GM19328 (cell line): ENCODE data around the gene MICAL1.

Experiments
- ATAC-seq: cut with Tn5 transposase; IDR thresholded peaks from one replicate; pipeline ENCODE4 v1.9.1; 2021; ENCODE audit warnings: mild to moderate bottlenecking, moderate library complexity; ENCODE audit not compliant: unreplicated experiment

The MICAL1 gene, protein sequence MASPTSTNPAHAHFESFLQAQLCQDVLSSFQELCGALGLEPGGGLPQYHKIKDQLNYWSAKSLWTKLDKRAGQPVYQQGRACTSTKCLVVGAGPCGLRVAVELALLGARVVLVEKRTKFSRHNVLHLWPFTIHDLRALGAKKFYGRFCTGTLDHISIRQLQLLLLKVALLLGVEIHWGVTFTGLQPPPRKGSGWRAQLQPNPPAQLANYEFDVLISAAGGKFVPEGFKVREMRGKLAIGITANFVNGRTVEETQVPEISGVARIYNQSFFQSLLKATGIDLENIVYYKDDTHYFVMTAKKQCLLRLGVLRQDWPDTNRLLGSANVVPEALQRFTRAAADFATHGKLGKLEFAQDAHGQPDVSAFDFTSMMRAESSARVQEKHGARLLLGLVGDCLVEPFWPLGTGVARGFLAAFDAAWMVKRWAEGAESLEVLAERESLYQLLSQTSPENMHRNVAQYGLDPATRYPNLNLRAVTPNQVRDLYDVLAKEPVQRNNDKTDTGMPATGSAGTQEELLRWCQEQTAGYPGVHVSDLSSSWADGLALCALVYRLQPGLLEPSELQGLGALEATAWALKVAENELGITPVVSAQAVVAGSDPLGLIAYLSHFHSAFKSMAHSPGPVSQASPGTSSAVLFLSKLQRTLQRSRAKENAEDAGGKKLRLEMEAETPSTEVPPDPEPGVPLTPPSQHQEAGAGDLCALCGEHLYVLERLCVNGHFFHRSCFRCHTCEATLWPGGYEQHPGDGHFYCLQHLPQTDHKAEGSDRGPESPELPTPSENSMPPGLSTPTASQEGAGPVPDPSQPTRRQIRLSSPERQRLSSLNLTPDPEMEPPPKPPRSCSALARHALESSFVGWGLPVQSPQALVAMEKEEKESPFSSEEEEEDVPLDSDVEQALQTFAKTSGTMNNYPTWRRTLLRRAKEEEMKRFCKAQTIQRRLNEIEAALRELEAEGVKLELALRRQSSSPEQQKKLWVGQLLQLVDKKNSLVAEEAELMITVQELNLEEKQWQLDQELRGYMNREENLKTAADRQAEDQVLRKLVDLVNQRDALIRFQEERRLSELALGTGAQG

GRCh38 chr6:109455437-109456110 is at the start of gene MICAL1:
TSS of gene MICAL1 (minus strand) at chr6:109455772. CDS start at chr6:109454196, 1,576 bp downstream.
- peak; percentile 50 for ATAC-seq

DNA sequence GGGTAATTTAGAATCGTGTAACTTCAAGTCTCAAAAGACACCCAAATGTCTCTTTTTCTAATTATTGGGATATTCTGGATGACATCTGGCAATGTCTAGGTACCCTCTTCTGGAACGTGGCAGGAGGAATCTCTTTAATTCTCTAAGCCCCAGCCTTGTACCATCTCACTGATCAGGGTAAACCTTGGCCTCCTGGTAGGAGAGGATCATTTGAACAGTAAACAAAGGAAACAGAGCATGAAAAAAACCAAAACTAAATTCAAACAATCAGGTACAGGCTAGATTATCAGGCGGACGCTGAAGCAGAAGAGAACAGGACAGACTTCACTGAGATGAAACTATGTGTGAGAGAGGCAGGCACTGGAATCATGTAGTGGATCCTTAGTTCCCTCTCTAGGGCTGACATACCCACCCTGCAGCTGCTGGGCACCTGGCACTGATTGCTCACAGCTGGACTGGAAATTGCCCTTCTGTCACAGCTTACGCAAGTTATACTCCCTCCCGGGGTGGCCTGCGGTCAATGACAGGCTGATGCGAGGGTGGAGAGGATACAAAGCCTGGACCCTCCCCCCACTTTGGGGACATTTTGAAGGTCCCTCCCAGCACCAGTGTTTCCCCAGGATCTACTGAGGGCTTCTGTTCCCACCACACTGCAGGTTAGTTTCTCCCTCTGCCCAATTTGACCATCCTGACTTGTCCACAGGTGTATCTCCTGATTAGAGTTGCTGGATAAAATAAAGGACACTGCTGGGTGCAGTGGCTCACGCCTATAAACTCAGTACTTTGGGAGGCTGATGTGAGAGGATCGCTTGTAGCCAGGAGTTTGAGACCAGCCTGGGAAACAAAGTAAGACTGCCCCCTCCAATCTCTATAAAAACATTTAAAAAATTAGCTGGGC is 48.0 kb upstream of the MICAL1 start:
- no peak for ATAC-seq

DNA sequence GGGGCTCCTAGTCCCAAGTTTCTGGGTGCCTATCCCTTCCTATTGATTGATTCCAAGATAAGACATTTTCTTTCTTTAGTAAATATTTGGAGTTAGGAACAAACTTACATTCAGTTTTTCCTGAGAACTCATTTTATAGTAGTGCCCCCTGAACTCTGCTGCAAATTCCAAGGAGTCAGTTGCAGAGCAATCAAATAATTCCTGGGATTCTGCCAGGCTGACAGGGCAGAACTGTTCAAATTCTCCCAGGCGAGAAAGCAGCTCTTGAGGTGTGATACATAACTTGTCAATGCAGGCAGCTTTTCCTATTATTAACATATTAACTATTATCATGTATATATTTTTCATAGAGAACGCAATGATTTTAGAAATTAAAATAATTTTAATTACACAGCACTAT is 43.4 kb upstream of the MICAL1 start:
- no peak for ATAC-seq

DNA sequence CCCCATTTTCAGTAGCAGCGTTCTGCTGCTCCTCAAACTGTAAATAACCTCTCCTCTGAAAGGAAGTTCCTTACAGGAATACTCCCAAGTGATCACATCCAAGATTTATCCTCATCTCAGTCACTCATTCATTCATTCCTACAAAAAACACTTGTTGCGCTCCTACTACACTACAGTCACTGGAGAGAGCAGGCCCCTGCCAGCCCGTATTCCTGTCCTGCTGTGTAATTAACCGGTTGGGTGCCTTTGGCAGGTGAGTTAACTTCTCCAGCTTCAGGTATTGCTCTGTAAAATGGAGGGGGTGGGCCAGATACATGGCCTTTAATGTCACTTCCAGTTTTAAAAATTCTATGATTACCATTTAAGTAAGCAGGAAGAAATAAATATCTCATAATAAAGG is 42.5 kb upstream of the MICAL1 start:
- no peak for ATAC-seq

DNA sequence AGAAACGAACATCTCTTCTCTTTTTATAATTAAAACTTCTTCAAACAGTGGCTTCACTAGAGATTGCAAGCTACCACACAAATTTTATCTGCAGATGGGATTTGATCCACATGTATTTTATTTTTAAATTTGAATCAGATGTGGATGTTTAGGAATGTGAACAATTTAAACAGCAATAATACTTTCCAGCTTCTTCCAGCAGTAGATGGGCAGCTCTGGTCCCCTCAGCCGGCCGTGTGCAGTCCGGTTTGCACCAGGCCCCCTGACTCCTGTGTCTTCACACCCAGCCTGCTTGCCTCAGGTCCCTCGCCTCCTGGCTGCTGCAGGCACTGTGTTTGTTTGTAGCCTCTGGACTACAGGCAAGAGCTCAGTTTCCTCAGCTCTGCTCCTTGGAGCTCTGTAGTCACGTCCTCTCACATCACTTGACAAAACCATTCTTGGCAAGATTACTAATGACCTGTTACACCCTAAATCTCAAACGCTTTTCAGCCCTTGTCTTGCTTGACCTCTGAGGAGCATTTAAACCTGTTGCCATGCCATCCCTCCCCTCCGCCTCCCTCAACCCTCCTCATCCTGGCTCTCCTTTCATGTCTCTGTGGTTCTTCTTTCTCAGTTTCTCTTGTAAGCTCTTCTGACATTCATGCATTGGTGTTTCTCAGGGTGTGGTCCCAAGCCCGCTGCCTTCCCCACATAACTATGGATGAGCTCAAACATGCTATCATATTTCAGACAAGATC is 40.6 kb upstream of the MICAL1 start:
- no peak for ATAC-seq

DNA sequence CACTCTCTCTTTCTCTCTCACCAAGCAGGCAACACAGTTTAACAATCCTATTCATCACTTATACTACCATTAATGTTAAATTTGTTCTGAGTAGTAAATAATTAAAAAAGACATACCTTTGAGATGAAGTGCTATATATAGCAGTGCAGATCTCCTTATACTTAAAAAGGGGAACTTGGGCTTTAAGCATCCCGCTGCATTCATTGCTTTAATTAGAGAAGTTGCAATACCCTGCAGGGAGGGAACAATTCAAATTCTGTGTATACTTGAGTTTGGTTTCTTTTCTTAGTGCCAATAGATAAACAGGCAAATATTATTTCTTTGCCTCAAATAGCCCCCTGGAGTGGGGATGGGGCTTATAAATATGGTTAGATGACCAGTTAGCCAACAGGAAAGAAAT is 38.3 kb upstream of the MICAL1 start:
- no peak for ATAC-seq

DNA sequence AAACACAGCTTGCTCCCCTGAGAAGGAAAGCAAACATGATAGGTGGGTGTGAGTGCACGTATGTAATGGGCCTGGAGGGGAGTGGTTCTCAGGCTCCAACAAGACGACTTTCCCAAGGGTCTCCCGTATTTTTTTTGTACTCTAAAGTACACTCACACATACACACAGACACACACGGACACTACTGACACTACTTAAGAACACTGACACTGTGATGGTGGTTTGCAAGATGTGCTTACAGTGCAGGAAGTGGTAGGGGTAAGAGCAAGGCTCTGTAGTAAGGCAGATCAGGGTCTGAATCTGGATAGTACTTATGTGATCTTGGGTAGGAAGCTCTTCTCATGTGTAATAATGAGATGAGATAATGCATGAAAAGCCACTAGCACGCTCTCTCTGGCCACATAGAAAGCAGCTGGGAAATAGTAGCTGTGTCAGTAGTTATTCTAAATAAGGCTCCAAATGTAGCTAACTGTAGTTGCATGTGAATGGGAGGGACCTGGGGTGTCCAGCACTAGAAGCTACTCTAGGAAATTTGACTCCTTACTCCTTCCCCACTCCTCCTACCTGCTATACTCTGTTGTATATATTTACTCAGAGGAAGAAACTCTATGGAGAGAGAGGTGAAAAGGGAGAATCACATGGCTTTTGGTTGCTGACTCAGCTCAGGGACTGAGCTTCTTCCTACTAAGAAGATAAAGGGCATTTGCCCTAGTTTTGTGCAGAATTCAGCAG is 35.8 kb upstream of the MICAL1 start:
- ATAC-seq = no peak

DNA sequence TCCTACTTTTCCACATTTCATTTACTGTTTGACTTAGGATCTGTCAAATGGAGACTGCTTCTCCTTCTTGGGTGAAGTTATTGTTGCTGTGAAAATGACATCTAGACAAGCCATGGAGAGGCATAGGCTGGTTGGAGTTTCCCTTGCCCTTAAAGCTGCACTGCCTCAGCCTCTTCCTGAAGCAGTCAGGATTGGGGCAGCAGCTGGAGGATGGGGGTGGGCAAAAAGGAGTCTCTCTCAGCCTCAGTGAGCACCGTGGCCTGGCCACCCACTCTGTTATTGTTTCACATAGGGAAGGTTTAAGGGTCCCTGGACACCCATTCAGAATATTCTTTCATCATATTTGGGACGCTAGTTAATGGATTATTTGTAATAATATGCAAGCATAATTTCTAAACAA is 35.1 kb upstream of the MICAL1 start:
- no peak for ATAC-seq

DNA sequence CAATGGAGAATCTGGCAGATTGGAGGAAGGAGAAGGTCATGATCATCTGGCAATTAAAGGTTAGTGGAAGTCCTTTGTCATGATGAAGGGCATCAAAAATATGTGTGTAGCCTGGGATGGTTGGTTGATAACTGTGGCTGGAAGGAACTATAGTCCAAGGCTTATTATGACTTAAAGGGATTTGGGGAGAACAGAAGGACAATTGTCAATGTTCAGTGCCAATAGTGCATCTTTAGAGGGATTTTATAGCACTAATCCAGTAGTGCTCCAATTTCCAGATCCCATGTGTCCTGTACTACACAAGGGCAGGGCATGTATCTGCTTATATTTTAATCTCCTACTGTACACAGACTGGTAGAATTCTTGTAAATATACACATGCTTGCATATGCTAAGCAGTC is 32.4 kb upstream of the MICAL1 start:
- ATAC-seq = no peak

DNA sequence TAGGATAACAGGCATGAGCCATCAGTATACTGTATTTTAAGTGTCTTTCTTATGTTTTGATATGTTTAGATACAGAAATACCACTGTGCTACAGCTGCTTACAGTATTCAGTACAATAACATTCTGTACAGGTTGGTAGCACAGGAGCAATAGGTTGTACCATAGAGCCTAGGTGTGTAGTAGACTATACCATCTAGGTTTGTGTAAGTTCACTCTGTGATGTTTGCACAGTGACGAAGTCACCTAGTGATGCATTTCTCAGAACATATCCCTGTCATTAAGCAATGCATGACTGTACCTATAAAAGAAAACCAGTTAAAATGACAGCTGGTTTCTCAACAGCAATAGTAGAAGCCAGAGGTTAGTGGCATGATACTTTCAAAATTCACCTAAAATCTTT is 30.5 kb upstream of the MICAL1 start:
- ATAC-seq = no peak

DNA sequence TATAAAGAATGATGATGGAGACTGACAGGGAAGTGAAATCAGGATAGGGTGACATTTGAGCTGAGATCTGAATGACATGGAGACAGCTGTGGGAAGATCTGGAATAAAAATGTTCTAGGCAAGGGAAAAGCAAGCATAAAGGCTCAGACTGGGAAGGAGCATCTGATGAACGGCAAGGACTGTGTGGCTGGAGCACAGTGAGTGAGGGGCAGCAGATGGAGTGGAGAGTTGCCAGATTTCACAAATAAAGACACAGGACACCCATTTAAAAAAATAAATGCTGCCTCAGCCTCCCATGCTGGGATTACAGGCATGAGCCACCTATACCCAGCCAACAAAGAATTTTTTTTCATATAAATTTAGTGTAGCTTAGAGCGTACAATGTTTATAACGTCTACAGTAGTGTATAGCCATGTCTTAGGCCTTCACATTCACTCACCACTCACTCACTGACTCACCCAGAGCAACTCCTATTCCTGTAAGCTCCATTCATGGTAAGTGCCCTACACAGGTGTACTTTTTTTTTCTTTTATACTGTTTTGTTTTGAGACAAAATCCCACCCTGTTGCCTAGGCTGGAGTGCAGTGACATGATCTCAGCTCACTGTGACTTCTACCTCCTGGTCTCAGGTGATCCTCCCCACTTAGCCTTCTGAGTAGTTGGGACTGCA is 29.8 kb upstream of the MICAL1 start:
- ATAC-seq = no peak

DNA sequence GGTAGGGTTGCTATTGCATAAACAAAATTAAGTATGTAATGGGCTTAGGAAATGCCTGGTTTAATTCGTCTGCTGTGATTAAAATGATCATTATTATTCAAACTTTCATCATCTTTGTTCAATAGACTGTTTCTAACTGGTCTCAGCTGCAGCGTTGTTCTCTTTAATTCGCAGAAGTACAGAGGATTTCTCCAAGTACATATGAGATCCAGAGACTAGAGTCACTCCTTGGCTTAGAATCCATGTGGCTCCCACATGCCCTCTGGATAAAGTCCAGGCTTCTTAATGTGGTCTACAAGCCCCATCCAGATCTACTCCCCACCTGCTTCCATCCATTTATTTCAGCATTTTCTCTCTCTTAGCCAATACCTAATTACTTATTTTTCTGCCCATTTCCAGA is 28.6 kb upstream of the MICAL1 start:
- no peak for ATAC-seq

GRCh38 chr6:109483735-109484057 is 28.1 kb upstream of the MICAL1 start:
- peak; percentile 2 for ATAC-seq

GRCh38 chr6:109482905-109483734 is 27.5 kb upstream of the MICAL1 start, which contains the start of gene ZBTB24:
TSS of gene ZBTB24 (minus strand) at chr6:109483219. CDS start at chr6:109482026, 1,193 bp downstream.
- ATAC-seq = peak; percentile 82

GRCh38 chr6:109480993-109481480 is 25.5 kb upstream of the MICAL1 start:
- no peak for ATAC-seq

GRCh38 chr6:109478841-109479624 is 23.5 kb upstream of the MICAL1 start:
- ATAC-seq = no peak
